NCI-H146 (cell line): ENCODE results near the gene MYEF2.

Experiments used
- DNase-seq: peaks from one replicate; lab custom pipeline; 2025; lab: John Stamatoyannopoulos, UW

Gene MYEF2

GRCh38 chr15:48086576-48086975 lies 91.5 kb downstream of the MYEF2 start:
- no peak for DNase-seq

GRCh38 chr15:48086133-48086532 lies 92.0 kb downstream of the MYEF2 start:
- no peak for DNase-seq

GRCh38 chr15:48085591-48085930 lies 92.5 kb downstream of the MYEF2 start:
- DNase-seq = no peak

- peak; percentile 36 for DNase-seq
Observed at GRCh38 chr15:48084759-48085590, 93.1 kb downstream of the MYEF2 start.
